ENCODE data around the gene QDPR.
"Not testable (repeated sequence)": the region's sequence is repeated elsewhere in the genome, so short reads cannot be mapped to it uniquely, and the experiment has no call there.

Gene QDPR

DNA sequence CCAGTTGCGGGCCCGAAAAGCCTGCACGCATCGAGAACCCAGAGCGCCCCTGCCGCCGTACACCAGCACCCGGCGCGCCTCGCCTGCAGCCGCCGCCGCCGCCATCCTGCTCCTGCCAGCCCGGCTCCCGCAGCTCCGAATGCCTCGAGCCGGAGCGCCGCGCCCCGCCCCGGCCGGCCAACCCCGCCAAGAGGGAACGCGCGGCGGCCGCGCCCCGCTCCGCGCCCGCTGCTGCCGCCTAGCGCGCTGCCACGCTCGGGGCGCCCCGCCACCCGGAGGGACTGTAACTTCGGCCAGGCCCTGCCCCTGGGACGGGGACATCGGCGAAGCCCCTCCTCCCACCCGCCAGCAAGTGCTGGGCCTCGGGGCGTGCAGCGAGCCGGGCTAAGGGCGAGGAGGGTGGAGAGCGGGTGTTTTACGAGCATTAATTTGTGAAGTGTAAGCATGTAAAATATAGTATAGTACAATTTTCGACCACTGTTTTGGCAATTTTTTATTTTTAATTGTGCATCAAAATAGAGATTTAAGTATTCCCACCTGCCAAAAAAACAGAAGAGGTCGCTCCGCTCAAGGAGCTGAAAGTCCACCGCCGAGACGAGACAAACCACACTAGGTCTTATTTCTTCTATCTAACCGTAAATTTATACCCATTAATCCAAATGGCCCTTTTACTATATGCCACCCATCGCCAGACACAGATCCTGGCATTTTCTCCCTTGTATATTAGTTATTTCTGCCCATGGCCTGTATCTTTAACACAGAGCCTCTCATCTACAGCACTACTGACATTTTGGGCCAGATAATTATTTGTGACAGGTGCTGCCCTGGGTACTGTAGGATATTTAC, at the start of gene QDPR:
QDPR (minus strand) TSS at position 141 of the 846 bp plus-strand sequence; CDS start at position 105, 36 bp downstream.
- DNase-seq: peak; percentile 55 to 56

- no peak for DNase-seq
These were observed 49.5 kb upstream of the QDPR start for GRCh38 chr4:17561195-17561909.

- no peak for DNase-seq
These were observed 48.3 kb upstream of the QDPR start for GRCh38 chr4:17560065-17560673.

DNA sequence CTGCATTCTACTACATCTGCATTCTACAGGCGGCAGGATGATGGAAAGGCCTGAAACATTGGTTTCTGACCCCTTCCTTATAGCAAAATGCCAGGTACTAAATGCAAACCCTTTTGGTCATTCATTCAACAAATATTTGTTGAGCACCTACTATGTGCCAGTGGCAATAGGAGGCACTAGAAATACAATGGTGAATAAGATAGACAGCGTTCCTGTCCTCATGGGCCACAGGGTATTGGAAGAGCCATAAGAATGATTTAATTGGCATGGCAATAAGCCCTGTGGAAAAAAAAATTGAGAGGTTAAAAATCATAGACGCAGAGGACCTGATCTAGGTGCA, 47.8 kb upstream of the QDPR start:
- DNase-seq: no peak

DNA sequence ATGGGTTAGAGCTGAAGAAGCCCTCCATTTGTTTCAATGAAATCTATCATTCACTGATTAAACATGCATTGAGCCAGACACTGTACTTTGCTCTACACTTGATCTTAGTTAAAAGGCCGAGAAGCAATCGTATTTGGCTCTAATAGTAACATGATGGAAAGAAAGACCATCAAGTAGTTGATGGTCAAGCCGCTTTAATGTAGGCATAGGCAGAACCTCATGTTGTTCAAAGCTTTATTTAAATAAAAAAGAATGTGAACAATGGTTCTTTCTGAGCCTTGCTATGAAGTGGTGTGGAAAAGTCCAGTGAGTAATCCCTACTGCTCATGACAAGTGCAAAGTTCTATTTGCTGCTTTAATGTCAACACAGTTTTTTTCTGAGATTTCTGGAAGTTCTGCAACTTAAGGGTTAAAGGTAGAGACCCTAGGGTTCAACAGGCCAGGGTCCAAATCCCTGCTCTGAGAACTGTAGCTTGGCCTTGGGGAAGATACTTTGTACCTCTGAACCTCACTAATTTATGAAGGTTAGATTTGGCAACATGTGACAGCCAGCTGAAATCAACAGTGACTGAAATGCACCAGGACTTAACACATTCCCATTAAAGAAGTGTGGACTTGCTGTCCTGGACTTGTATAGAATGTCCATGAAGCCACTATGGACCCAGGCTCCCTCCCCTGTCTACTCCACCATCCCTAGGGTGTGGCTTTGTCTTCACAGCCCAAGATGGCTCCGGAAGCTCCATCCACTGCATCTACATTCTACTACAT, 47.2 kb upstream of the QDPR start:
- no peak for DNase-seq

GRCh38 chr4:17557880-17558279, 46.0 kb upstream of the QDPR start:
- no peak for DNase-seq

DNA sequence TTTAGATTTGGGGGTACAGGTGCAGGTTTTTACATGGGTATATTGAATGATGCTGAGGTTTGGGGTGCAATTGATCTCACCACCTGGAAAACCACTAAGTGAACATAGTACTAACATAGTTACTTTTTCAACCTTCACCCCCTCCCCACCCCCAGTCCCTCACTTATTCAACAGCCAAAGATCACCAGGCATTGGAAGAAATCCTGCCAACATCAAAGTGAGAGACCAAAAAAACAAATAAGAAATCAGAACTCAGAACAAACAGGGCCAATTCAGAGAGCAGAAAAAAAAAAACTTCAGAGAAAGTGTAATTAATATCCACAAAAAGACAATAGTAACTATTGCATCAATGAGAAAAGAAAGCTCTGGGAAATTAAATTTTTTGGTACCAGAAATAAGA, 44.6 kb upstream of the QDPR start:
- DNase-seq: no peak

DNA sequence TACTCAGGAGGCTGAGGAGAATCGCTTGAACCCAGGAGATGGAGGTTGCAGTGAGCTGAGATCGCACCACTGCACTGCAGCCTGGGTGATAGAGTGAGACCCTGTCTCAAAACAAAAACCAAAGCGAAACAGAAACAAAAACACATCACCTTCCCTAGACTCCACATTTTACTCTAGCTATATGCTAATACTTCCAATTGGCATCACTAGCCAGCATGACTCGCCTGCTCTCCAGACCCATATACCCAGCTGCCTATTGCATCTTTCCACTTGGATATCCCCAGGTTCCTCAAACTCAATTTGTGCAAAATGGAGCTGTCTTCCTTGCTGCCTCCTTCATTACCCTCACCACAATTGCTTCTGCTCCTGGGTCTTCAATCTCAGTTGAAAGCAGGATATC, 42.7 kb upstream of the QDPR start:
- no peak for DNase-seq

DNA sequence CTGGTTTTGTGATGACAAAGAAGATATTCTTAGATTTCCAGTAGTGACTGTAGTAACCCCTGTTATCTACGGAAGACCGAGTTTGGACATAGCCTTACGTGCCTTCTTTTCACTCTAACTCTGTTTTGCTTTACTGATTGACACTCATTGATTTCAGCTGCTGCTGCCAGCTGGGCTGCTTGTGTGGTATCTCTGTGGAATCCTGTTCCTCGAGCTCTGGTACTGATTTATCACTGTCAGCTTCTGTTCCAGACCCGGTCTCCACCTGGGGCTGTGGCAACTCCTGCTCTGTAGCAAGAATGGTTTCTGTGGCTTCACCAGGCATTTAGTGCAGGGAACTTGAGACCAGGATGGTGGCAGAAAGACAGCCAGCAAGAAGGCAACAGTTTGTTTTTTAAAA, 40.5 kb upstream of the QDPR start:
- no peak for DNase-seq

- no peak for DNase-seq
These were observed 38.7 kb upstream of the QDPR start for GRCh38 chr4:17550549-17550948.

GRCh38 chr4:17546678-17547077, 34.8 kb upstream of the QDPR start:
- DNase-seq: no peak

DNA sequence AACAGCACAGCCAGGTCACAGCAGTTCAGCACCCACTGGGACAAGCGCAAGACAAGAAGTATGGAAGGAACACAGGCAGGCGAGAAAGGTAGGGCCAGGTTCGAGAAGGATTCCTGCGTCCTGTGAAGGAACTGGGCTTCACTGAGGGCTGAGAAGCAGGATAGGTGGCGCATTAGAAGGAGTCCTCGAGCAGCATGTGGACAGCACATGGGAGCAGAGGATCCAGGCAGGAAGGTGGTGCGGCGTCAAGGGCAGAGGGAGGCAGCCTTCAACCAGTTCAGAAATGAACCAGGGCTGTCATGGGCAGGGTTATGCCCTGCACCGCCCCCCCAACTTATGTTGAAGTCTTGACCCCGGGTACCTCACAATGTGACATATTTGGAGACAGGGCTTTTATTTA, 34.3 kb upstream of the QDPR start:
- no peak for DNase-seq

DNA sequence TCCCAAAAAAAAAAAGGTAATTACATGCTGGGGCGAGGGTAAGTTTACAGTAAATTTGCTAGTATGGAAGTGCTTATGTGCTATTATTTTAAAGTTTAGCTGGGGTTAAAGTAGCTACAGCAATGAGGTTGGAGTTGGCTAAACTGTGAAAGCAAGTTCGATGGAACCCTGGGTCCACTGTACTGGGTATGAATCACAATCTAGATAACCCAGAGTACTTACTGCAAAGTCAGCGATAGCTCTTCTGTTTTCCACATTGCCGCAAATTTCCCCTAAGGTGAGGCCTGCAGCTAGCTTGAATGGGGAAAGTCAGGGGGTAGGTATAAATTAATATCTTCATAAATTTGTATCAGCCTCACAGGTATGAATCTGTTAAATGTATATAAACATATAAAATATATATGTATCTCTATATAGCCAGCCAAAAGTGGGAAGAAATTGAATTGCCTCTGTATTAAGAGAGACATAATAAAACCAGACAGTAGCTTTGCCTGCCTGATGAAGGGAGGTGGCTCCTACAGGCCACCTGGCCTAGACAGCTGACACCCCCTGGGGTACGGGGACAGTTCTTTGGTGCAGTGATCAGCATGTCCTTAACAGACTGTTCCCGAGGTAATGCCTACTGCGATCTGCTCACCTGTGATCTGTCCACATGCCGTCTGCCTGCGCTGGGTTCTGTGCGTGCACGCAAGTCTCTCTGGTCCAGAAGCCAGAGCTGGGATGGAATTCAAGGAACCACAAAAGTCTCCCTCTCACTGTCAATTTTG, 33.7 kb upstream of the QDPR start:
- no peak for DNase-seq

- no peak for DNase-seq
These were observed 32.9 kb upstream of the QDPR start for GRCh38 chr4:17544831-17545234.

DNA sequence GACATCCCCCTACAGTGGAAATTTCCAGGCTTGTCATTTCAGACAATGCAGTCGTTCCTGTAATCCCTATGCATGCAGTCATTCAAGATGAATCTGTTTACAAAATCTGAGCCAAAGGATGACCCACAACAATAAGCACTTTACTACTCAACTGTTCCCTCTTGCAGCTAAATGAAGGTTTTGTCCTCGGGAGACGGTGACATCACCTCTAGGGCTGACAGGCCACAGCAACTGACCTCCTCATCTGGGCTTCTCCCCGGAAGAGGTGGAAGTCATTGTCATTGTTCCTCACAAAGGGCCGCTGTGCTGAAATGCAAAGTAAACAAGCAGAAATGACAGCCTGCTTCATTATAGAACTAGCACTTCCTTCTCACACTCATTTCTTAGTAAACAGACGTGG, 32.3 kb upstream of the QDPR start:
- no peak for DNase-seq

DNA sequence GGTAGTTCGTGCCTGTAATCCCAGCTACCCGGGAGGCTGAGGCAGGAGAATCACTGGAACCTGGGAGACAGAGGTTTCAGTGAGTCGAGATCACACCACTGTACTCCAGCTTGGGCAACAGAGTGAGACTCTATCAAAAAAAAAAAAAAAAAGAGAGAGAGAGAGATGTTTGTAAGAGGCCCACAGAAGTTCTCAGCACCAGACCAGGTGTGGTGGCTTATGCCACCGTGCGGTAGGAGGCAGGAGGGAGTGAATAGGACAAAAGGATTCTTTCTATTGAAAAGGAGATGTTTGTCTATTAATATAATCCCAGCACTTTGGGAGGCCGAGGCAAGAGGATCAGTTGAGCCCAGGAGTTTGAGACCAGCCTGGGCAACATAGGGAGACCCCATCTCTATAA, 25.2 kb upstream of the QDPR start:
- not testable (repeated sequence) for DNase-seq

- no peak for DNase-seq
These were observed 24.0 kb upstream of the QDPR start for GRCh38 chr4:17535906-17536305.

GRCh38 chr4:17535242-17535641, 23.4 kb upstream of the QDPR start:
- DNase-seq: no peak

DNA sequence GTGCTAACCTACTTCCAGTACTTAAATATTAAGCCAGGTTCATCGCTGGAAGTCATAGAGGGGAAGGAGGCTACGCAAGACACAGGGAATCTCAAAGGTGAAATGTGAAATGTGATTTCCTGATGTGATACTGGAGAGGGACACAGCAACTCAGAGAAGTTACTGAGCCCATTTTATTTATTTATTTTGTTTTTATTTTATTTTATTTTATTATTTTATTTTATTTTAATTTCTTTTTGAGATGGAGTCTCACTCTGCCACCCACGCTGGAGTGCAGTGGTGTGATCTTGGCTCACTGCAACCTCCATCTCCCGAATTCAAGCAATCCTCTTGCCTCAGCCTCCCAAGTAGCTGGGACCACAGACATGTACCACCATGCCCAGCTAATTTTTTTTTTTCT, 22.8 kb upstream of the QDPR start:
- DNase-seq: no peak

- no peak for DNase-seq
These were observed 19.8 kb upstream of the QDPR start for GRCh38 chr4:17531538-17532285.

DNA sequence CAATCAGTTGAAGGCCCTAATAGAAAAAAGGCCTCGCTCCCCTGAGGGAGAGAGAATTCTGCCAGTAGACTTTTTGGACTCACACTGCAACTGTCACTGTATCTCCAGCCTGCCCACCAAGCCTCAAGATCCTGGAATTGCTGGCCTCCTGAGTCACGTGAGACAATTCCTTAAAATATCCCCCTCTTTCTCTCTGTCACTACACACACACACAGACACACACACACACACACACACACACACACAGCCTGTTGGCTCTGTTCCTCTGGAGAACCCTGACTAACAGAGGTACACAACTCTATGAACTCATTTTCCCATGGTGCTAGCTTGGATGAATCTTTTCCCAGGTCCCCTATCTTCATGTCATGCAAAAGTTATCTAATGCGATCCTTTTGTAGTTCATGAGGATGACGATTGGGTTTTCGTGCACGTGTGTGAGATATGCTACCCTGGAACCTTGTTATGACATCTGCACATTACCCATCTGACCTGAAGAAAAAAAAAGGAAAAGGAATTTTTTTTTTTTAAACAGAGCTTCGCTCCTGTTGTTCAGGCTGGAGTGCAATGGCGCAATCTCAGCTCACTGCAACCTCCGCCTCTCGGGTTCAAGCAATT, 16.8 kb upstream of the QDPR start:
- no peak for DNase-seq

Data from activated CD4-positive, alpha-beta T cell treated with anti-CD3 and anti-CD28 coated beads, Interleukin-2, amount 50 U/mL, for 4 hours (primary cell).